DOHH2 (cell line): ENCODE data around the gene RNU2-63P.

Source experiments
- EZH2phosphoT487 ChIP-seq: fragments of 200-600 bp; sonication (generic); IDR thresholded peaks from 2 replicates; pipeline ENCODE4 v1.6.1; 2017; ENCODE audit warnings: borderline replicate concordance, mild to moderate bottlenecking, antibody characterized with exemption, low read length, moderate library complexity, mixed read lengths
- TF ChIP-seq, protein P1 (sequence below): fragments of 200-600 bp; sonication (generic); IDR thresholded peaks from one replicate; pipeline ENCODE4 v1.5.1; 2014; ENCODE audit warnings: antibody characterized with exemption, mild to moderate bottlenecking, low read depth, low read length; ENCODE audit not compliant: poor library complexity, severe bottlenecking

DNA sequence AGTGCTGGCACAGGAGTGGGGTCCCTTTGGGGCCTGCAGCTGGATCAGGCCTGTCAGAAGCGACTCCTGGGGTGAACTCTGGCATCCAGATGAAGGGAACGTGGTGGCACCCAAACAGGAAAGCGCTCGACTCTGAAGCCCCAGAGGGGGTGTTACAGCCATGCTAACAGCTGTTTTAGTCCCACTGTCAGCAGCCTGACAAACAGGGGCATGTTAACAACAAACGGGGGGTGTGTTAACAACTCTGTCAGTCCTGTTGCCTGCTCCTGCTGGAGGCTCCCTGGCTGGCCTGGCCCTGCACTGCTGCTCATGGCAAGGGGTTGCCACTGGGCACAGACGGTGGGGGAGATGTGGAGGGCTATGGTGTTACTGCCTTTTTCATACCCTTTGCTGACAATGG, 2.6 kb upstream of the RNU2-63P start:
- TF ChIP-seq, protein P1, sequence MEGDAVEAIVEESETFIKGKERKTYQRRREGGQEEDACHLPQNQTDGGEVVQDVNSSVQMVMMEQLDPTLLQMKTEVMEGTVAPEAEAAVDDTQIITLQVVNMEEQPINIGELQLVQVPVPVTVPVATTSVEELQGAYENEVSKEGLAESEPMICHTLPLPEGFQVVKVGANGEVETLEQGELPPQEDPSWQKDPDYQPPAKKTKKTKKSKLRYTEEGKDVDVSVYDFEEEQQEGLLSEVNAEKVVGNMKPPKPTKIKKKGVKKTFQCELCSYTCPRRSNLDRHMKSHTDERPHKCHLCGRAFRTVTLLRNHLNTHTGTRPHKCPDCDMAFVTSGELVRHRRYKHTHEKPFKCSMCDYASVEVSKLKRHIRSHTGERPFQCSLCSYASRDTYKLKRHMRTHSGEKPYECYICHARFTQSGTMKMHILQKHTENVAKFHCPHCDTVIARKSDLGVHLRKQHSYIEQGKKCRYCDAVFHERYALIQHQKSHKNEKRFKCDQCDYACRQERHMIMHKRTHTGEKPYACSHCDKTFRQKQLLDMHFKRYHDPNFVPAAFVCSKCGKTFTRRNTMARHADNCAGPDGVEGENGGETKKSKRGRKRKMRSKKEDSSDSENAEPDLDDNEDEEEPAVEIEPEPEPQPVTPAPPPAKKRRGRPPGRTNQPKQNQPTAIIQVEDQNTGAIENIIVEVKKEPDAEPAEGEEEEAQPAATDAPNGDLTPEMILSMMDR: no peak
- no peak for TF ChIP-seq EZH2phosphoT487
